Measurements from ENCODE around the gene OR51F2. TPM values are rescaled to one million over a fixed set of nuclear protein-coding genes. Genes with fewer than 3 reads are reported as not detected.

The OR51F2 gene
- total RNA-seq, 1 donor from 2014 or later = not detected

Other genes with a start within 250 kb of the OR51F2 start
- gene OR52I2, start 239.6 kb upstream of the OR51F2 start, total RNA-seq = not detected in 2 replicates
- not detected in 2 replicates for gene OR52I1, start 227.3 kb upstream of the OR51F2 start, total RNA-seq
- 10.4 and 24.4 TPM in 2 replicates for gene TRIM68, start 213.1 kb upstream of the OR51F2 start, total RNA-seq
- not detected in 2 replicates for gene OR51D1, start 183.8 kb upstream of the OR51F2 start, total RNA-seq
- gene OR51E1, start 177.3 kb upstream of the OR51F2 start, total RNA-seq = not detected in 2 replicates
- not detected in 2 replicates for gene OR51E2, start 123.5 kb upstream of the OR51F2 start, total RNA-seq
- gene MMP26, start 116.5 kb upstream of the OR51F2 start, total RNA-seq = not detected in 2 replicates
- not detected in 2 replicates for gene OR51F1, start 51.4 kb upstream of the OR51F2 start, total RNA-seq
- gene OR52R1, start 16.9 kb upstream of the OR51F2 start, total RNA-seq = not detected in 2 replicates
- not detected in 2 replicates for gene OR51S1, start 27.9 kb downstream of the OR51F2 start, total RNA-seq
- not detected in 2 replicates for gene OR51T1, start 60.6 kb downstream of the OR51F2 start, total RNA-seq
- not detected in 2 replicates for gene OR51A7, start 82.5 kb downstream of the OR51F2 start, total RNA-seq
- not detected in 2 replicates for gene OR51G2, start 98.0 kb downstream of the OR51F2 start, total RNA-seq
- gene OR51G1, start 103.0 kb downstream of the OR51F2 start, total RNA-seq = not detected in 2 replicates
- not detected in 2 replicates for gene OR51A4, start 126.3 kb downstream of the OR51F2 start, total RNA-seq
- gene OR51A2, start 134.4 kb downstream of the OR51F2 start, total RNA-seq = not detected in 2 replicates
- not detected in 2 replicates for gene OR51L1, start 173.5 kb downstream of the OR51F2 start, total RNA-seq
- not detected in 2 replicates for gene OR52J3, start 225.2 kb downstream of the OR51F2 start, total RNA-seq
- not detected in 2 replicates for gene OR52E2, start 238.3 kb downstream of the OR51F2 start, total RNA-seq
- not detected in 2 replicates for gene OR52E1, start 248.3 kb downstream of the OR51F2 start, total RNA-seq